PFSK-1 (cell line): Measurements from ENCODE around the gene NAV3.

Source experiments
- FOXP2 ChIP-seq: optimal IDR thresholded peaks from 2 replicates; pipeline ENCODE3; 2011; ENCODE audit warnings: borderline replicate concordance, control low read depth, inconsistent platforms; ENCODE audit not compliant: insufficient read depth; ENCODE audit errors: extremely low read length, extremely low read depth
- POLR2AphosphoS5 ChIP-seq: IDR thresholded peaks from 2 replicates; pipeline ENCODE4 v1.6.1; 2012; ENCODE audit warnings: low read depth, mild to moderate bottlenecking, control low read depth, low read length, moderate library complexity
- REST ChIP-seq, 2 experiments: IDR thresholded peaks; 2 replicates each; pipeline versions ENCODE4 v1.6.1 to v1.8.0; 2011 to 2012; ENCODE audit warnings: low read depth in 2 of 2, low read length in 2 of 2, control low read depth in 1 of 2, inconsistent platforms in 1 of 2, mild to moderate bottlenecking in 1 of 2, moderate library complexity in 1 of 2; ENCODE audit not compliant: insufficient read depth in 1 of 2
- SIN3A ChIP-seq: IDR thresholded peaks from 2 replicates; pipeline ENCODE4 v1.6.1; 2012; ENCODE audit warnings: mild to moderate bottlenecking, low read length, moderate library complexity, borderline replicate concordance; ENCODE audit not compliant: insufficient read depth
- TAF1 ChIP-seq: IDR thresholded peaks from 2 replicates; pipeline ENCODE4 v1.6.1; 2012; ENCODE audit warnings: low read length, control low read depth, borderline replicate concordance; ENCODE audit not compliant: insufficient read depth

Gene NAV3

GRCh38 chr12:78249578-78249977, 418.9 kb downstream of the NAV3 start:
- TF ChIP-seq SIN3A (no peak), TAF1 (no peak), FOXP2 (no peak), POLR2AphosphoS5 (no peak), REST (IDR thresholded peaks at IDR 0.05; ENCODE audit: insufficient read depth in 1 of 2, low read depth in 2 of 2, low read length in 2 of 2) (no peak)

GRCh38 chr12:78260976-78261375, 430.3 kb downstream of the NAV3 start:
- no peak for TF ChIP-seq FOXP2
- TF ChIP-seq TAF1 = no peak
- TF ChIP-seq SIN3A = no peak
- TF ChIP-seq POLR2AphosphoS5 = no peak
- no peak for TF ChIP-seq REST (IDR thresholded peaks at IDR 0.05; ENCODE audit: insufficient read depth in 1 of 2, low read depth in 2 of 2, low read length in 2 of 2)

- TF ChIP-seq FOXP2 = no peak
- TF ChIP-seq REST (IDR thresholded peaks at IDR 0.05; ENCODE audit: insufficient read depth in 1 of 2, low read depth in 2 of 2, low read length in 2 of 2) = no peak
- no peak for TF ChIP-seq TAF1
- no peak for TF ChIP-seq POLR2AphosphoS5
- TF ChIP-seq SIN3A = no peak
Observed at GRCh38 chr12:78261901-78262300, 431.2 kb downstream of the NAV3 start.
